DOHH2 (cell line): Measurements from ENCODE around the gene ATP13A3.

Experiments
- CTCF ChIP-seq: fragments of 200-600 bp; sonication (generic); IDR thresholded peaks from one replicate; pipeline ENCODE4 v1.5.1; 2014; ENCODE audit warnings: antibody characterized with exemption, mild to moderate bottlenecking, low read depth, low read length; ENCODE audit not compliant: poor library complexity, severe bottlenecking
- EZH2phosphoT487 ChIP-seq: fragments of 200-600 bp; sonication (generic); IDR thresholded peaks from 2 replicates; pipeline ENCODE4 v1.6.1; 2017; ENCODE audit warnings: borderline replicate concordance, mild to moderate bottlenecking, antibody characterized with exemption, low read length, moderate library complexity, mixed read lengths

GRCh38 chr3:194504146-194504545 lies 17.3 kb upstream of the ATP13A3 start:
- TF ChIP-seq CTCF (no peak), EZH2phosphoT487 (no peak)
